NCI-H187 (cell line): ENCODE results near the gene NLGN4Y.
"Not testable (repeated sequence)": the region's sequence is repeated elsewhere in the genome, so short reads cannot be mapped to it uniquely, and the experiment has no call there.

Experiments used
- DNase-seq, 2 experiments: peaks; one replicate each; lab custom pipeline; 2025; lab: John Stamatoyannopoulos, UW

Gene NLGN4Y

GRCh38 chrY:14834103-14835060 lies 310.1 kb downstream of the NLGN4Y start:
- DNase-seq = no peak

DNA sequence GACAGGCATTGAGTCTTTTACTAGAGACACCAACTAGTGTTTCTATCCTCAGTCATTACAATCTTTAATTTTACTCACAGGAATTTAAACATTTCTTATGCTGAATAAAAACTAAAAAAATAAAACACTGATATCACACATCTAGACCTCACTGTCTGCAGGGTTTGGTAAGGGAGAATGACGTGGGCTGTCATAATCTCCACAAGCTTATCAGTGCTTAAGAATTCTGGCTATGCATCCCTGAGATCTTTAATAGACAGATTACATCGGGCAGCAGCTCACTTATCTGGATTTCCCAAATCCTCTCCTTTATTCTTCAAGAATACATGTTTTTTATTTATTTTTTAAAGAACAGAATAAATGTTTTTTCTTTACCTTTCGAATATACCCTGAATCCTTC lies 313.1 kb downstream of the NLGN4Y start:
- DNase-seq = no peak

GRCh38 chrY:14850734-14851133 lies 326.4 kb downstream of the NLGN4Y start:
- DNase-seq = no peak

DNA sequence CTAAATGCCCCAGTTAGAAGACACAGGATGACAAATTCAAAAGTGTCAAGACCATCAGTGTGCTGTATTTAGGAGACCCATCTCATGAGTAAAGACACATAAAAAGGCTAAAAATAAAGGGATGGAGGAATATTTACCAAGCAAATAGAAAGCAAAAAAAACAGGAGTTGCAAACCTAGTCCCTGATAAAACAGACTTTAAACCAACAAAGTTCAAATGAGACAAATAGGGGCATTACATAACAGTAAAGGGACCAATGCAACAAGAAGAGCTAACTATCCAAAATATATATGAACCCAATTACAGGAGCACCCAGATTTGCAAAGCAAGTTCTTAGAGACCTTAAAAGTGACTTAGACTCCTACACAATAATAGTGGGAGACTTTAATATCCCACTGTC lies 336.1 kb downstream of the NLGN4Y start:
- no peak for DNase-seq

DNA sequence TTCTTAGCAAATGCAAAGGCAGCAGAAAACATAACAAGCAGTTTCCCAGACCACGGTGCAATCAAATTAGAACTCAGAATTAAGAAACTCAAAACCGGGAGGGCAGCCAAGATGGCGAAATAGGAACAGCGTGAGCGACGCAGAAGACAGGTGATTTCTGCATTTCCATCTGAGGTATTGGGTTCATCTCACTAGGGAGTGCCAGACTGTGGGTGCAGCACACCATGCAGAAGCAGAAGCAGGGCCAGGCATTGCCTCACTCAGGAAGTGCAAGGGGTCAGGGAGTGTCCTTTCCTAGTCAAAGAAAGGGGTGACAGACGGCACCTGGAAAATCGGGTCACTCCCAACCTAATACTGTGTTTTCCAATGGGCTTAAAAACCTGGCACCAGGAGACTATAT lies 336.7 kb downstream of the NLGN4Y start:
- not testable (repeated sequence) for DNase-seq

DNA sequence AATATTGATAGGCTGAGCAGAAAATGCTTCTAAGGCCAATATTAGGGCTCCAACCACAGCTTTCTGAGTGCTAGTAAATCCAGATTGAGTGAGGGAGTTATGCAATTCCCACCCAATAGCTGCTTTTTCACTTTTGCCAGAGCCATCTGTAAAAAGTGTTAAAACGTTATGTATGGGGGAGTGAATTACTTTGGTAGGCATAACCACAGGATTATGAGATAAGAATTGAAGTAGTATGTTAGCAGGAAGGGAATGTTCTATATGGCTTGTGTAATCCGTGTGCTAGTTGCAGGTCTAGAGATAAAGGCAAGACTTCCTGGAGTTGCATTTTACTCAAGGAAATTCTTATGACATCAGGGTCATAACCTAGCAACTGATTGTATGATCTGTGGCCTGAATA lies 347.6 kb downstream of the NLGN4Y start:
- DNase-seq = no peak
